ENCODE measurements around the gene ASAH2. TPM values are rescaled to one million over a fixed set of nuclear protein-coding genes. Genes with fewer than 3 reads are reported as not detected.

ASAH2 gene
- total RNA-seq: 2.9 TPM
- long read RNA-seq: 0 reads

GRCh38 chr10:50251394-50251793, at the start of gene ASAH2:
TSS of gene ASAH2 (minus strand) at chr10:50251516. CDS start at chr10:50248610, 2,906 bp downstream.
- DNase-seq: no peak
- no peak for ATAC-seq (ENCODE audit: poor library complexity)
- intact Hi-C loops (cut with DNase I): no loop called here

GRCh38 chr10:50299948-50300669, 48.8 kb upstream of the ASAH2 start:
- DNase-seq: no peak
- intact Hi-C loops (cut with DNase I): loop anchor here (10.0 kb wide), 1 partner anchor 125 kb away; no protein-coding TSS in a partner anchor
- ATAC-seq (ENCODE audit: poor library complexity): no peak

GRCh38 chr10:50295367-50295766, 44.1 kb upstream of the ASAH2 start:
- no peak for DNase-seq
- ATAC-seq (ENCODE audit: poor library complexity): no peak
- intact Hi-C loops (cut with DNase I): loop anchor here (10.0 kb wide), 1 partner anchor 129 kb away; no protein-coding TSS in a partner anchor

GRCh38 chr10:50294582-50294981, 43.3 kb upstream of the ASAH2 start:
- DNase-seq (no peak), ATAC-seq (ENCODE audit: poor library complexity) (no peak)
- intact Hi-C loops (cut with DNase I): loop anchor here (10.0 kb wide), 1 partner anchor 130 kb away; no protein-coding TSS in a partner anchor

GRCh38 chr10:50293513-50294313, 42.4 kb upstream of the ASAH2 start:
- ATAC-seq (ENCODE audit: poor library complexity): no peak
- intact Hi-C loops (cut with DNase I): loop anchor here (10.0 kb wide), 1 partner anchor 131 kb away; no protein-coding TSS in a partner anchor
- DNase-seq: no peak

- ATAC-seq (ENCODE audit: poor library complexity) (no peak), DNase-seq (no peak)
- intact Hi-C loops (cut with DNase I): loop anchor here (10.0 kb wide), 1 partner anchor 133 kb away; no protein-coding TSS in a partner anchor
Observed at GRCh38 chr10:50291261-50291850, 40.0 kb upstream of the ASAH2 start.

- no peak for DNase-seq
- intact Hi-C loops (cut with DNase I): no loop called here
- ATAC-seq (ENCODE audit: poor library complexity): no peak
Observed at GRCh38 chr10:50289196-50289595, 37.9 kb upstream of the ASAH2 start.

- ATAC-seq (ENCODE audit: poor library complexity) (no peak), DNase-seq (no peak)
- intact Hi-C loops (cut with DNase I): no loop called here
Observed at GRCh38 chr10:50286996-50287803, 35.9 kb upstream of the ASAH2 start.

- intact Hi-C loops (cut with DNase I): no loop called here
- ATAC-seq (ENCODE audit: poor library complexity) (peak; percentile 52), DNase-seq (no peak)
Observed at GRCh38 chr10:50286517-50286916, 35.2 kb upstream of the ASAH2 start.

GRCh38 chr10:50281967-50282522, 30.7 kb upstream of the ASAH2 start:
- no peak for DNase-seq
- intact Hi-C loops (cut with DNase I): no loop called here
- ATAC-seq (ENCODE audit: poor library complexity): no peak

- no peak for ATAC-seq (ENCODE audit: poor library complexity)
- no peak for DNase-seq
- intact Hi-C loops (cut with DNase I): no loop called here
Observed at GRCh38 chr10:50281210-50281966, 30.1 kb upstream of the ASAH2 start.

GRCh38 chr10:50280049-50280841, 28.9 kb upstream of the ASAH2 start:
- DNase-seq (no peak), ATAC-seq (ENCODE audit: poor library complexity) (no peak)
- intact Hi-C loops (cut with DNase I): no loop called here

GRCh38 chr10:50279489-50279888, 28.2 kb upstream of the ASAH2 start:
- no peak for ATAC-seq (ENCODE audit: poor library complexity)
- intact Hi-C loops (cut with DNase I): no loop called here

GRCh38 chr10:50275650-50276235, 24.4 kb upstream of the ASAH2 start:
- intact Hi-C loops (cut with DNase I): no loop called here
- ATAC-seq (ENCODE audit: poor library complexity) (peak; percentile 58), DNase-seq (peak; percentile 47)

More at GRCh38 chr10:50279489-50279888, 28.2 kb upstream of the ASAH2 start:
- DNase-seq: no peak

- no peak for ATAC-seq (ENCODE audit: poor library complexity)
- intact Hi-C loops (cut with DNase I): no loop called here
- DNase-seq: no peak
Observed at GRCh38 chr10:50272531-50272930, 21.2 kb upstream of the ASAH2 start.

- no peak for ATAC-seq (ENCODE audit: poor library complexity)
- DNase-seq: no peak
- intact Hi-C loops (cut with DNase I): no loop called here
Observed at GRCh38 chr10:50271564-50272250, 20.4 kb upstream of the ASAH2 start.
